Raji (cell line): ENCODE measurements around the gene C12orf56.

Source experiments
- POLR2A ChIP-seq: IDR thresholded peaks from 2 replicates; pipeline ENCODE4 v1.6.1; 2011; ENCODE audit warnings: low read depth, low read length, control low read depth; ENCODE audit not compliant: insufficient read depth

C12orf56 gene

DNA sequence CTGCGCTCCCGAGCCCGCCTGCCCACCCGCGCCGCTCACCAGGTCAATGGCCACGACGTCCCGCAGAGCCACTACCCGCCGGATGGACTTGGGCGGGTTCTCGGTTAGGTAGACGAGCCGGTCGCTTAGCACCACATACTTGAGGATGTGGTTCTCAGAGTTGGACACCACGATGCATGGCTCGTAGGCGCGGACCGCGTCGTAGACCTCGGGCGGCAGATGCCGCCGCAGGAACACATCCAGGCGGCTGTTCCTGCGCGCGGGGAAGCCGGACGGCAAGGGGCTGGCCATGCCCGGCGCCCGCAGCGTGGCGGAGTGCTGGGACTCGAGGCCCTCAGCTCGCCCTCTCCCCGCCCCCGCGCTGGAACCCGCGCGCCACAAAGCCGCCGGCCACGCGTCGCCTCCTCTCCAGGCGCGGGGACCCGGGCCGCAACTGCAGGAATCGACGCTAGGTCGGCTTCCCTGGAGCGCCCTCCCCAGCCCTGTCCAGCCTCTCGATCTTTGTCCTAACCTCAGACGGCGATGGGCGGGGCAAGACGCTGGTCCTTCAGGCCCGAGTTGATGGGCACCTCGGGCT, at the start of gene C12orf56:
Gene C12orf56 (minus strand): TSS at position 484 of the 577 bp plus-strand sequence. CDS start 193 bp downstream, at position 291.
- TF ChIP-seq POLR2A, result no peak

- TF ChIP-seq POLR2A, result no peak
Observed at GRCh38 chr12:64440100-64440499, 49.5 kb upstream of the C12orf56 start.

DNA sequence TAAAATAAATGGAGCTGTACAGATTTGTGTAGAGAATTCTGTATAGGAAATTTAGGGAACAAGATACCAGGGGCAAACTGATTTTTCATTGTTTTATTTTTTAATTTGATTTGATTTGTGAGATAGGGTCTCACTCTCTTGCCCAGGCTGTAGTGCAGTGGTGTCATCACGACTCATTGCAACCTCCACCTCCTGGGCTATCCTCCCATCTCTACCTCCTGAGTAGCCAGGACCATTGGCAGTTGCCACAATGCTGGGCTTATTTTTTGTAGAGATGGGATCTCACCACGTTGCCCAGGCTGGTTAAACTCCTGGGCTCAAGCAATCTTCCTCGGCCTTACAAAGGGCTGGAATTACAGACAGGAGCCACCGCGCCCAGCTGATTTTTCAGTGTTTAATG, 43.4 kb upstream of the C12orf56 start:
- TF ChIP-seq POLR2A, result no peak

DNA sequence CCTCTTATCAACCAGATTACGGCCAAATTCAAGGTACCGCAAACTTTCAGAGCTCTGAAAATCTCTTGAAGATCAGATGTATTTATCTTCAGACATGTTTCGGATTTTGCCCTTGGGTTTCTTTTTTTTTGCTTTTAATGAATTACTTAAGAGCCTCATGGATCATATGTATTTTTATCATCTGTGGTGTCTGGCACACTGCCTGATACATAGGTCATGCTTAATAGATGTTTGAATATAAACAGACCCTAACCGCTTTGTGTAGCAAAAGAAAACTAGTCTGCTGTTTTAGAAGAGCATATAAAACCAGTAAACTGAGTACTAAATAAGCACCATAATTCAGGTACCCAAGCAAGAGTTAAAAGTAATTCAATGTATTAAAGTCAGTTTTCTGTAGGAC, 41.2 kb upstream of the C12orf56 start:
- TF ChIP-seq POLR2A, result no peak

DNA sequence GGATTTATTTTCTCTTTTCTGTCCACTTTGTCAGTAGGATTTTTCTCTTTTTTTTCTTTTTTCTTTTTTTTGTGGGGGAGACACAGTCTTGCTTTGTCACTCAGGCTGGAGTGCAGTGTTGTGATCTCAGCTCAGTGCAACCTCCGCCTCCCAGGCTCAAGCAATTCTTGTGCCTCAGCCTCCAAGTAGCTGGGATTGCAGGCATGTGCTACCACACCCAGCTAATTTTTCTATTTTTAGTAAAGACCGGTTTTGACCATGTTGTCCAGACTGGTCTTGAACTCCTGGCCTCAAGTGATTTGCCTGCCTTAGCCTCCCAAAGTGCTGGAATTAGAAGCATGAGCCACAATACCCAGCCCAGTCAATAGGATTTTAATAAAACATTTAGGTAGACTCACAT, 40.3 kb upstream of the C12orf56 start:
- TF ChIP-seq POLR2A, result no peak

DNA sequence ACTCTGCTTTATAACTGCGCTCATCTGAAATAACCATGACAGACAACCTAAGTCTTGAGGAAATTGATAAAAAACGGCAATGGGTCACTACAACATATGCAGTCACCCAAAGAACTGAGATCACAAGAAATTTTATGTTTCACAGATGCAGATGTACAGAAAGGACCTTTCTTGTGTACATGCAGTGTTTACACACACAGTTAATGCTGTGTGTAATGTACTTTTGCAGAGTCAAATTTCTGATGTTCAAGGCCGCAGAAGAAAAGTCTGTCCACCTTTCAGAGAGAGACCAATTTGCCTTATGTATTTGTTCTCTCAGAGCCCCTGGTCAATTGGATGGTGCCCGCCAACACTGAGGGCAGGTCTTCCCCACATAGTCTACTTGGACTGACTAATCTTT, 38.4 kb upstream of the C12orf56 start:
- TF ChIP-seq POLR2A, result no peak

GRCh38 chr12:64427988-64428387, 37.4 kb upstream of the C12orf56 start:
- TF ChIP-seq POLR2A, result no peak

GRCh38 chr12:64419696-64420095, 29.1 kb upstream of the C12orf56 start:
- TF ChIP-seq POLR2A, result no peak

GRCh38 chr12:64418209-64418608, 27.7 kb upstream of the C12orf56 start:
- TF ChIP-seq POLR2A, result no peak

GRCh38 chr12:64413884-64414283, 23.3 kb upstream of the C12orf56 start:
- no peak for TF ChIP-seq POLR2A

DNA sequence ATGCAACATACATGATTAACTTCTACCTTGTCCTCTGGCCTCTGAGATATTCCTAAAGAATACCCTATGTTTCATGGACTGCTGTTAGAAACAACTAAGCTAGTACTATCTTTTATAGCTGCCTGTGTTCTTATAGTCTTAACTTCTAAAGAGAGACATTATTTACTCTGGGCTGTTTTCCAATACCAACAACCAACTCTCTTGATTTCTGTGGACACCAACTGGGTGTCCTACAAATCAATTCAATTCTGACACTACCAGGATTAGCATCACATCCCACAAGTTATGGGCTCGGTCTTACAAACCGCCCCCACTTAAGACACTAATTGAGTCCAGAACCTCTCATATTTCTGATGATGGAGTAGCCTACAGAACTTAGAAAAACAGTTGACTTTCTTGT, 21.9 kb upstream of the C12orf56 start:
- TF ChIP-seq POLR2A, result no peak

GRCh38 chr12:64411427-64411826, 20.9 kb upstream of the C12orf56 start:
- no peak for TF ChIP-seq POLR2A

GRCh38 chr12:64407342-64408223, 17.0 kb upstream of the C12orf56 start:
- TF ChIP-seq POLR2A, result no peak

GRCh38 chr12:64404470-64405256, 14.1 kb upstream of the C12orf56 start:
- peak; percentile 51 for TF ChIP-seq POLR2A

DNA sequence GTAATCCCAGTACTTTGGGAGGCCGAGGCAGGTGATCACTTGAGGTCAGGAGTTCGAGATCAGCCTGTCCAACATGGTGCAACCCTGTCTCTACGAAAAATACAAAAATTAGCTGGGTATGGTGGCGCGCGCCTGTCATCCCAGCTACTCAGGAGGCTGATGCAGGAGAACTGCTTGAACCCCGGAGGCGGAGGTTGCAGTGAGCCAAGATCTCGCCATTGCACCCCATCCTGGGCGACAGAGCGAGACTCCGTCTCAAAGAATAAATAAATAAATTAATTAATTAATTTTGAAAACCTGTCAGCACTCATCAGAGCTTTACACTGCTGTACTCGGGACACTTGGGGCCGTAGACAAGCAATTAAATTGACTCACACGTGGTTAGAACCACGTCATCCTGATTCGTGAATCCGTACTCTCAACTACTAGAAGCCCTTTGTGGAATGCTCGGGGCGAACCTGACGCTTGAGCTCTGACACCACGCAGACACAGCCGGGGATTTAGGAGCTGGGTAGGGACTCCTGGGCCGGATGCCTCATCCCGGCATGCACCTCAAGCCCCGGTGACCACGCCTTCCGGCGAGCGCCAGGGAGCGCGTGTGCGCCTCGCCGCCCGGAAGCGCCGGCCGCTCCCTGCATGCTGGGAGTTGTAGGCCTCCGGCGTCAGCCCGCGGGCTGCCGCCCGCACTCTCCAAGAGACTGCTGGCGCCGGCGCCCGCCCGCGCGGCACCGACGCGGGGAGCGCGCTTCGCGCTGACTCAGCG, 13.3 kb upstream of the C12orf56 start, which contains the start of gene XPOT:
Gene XPOT (plus strand): TSS at position 686 of the 763 bp plus-strand sequence. CDS start 5,644 bp downstream, outside the sequence.
- peak; percentile 97 for TF ChIP-seq POLR2A
